CD14-positive monocyte (primary cell): ENCODE data around the gene FLOT1. TPM values are rescaled to one million over a fixed set of nuclear protein-coding genes. Genes with fewer than 3 reads are reported as not detected.

Source experiments
- DNase-seq, 3 donors: peaks; one replicate each; pipeline ENCODE4 v3.0.0-alpha.2; 2011 to 2022
- H2AFZ ChIP-seq: 2 replicates; pipeline ENCODE4 v1.6.0; 2012; ENCODE audit warnings: mild to moderate bottlenecking, low read depth, low read length, inconsistent platforms; ENCODE audit not compliant: insufficient read depth, poor library complexity, severe bottlenecking
- H3K27ac ChIP-seq, 2 donors: 1 replicate in 1 of 2; 2 replicates in 1 of 2; pipeline ENCODE4 v1.5.1; 2012 to 2013; ENCODE audit warnings: low read length in 2 of 2, control low read depth in 1 of 2, inconsistent platforms in 1 of 2, low read depth in 1 of 2, mild to moderate bottlenecking in 1 of 2
- H3K27me3 ChIP-seq, 2 donors: one replicate each; pipeline versions ENCODE4 v1.6.0 to v1.6.1; 2011 to 2013; ENCODE audit warnings: low read length in 2 of 2; ENCODE audit not compliant: control insufficient read depth in 2 of 2, insufficient read depth in 2 of 2
- H3K36me3 ChIP-seq, 2 donors: replicated peaks in 1 of 2; 1 replicate in 1 of 2; 2 replicates in 1 of 2; pipeline versions ENCODE4 v1.5.1 to v1.6.1; 2012 to 2013; ENCODE audit warnings: low read length in 2 of 2, control low read depth in 1 of 2, inconsistent platforms in 1 of 2, mild to moderate bottlenecking in 1 of 2; ENCODE audit not compliant: insufficient read depth in 2 of 2, control insufficient read depth in 1 of 2
- H3K4me1 ChIP-seq, 2 donors: 1 replicate in 1 of 2; 2 replicates in 1 of 2; pipeline versions ENCODE4 v1.5.1 to v1.6.1; 2012 to 2013; ENCODE audit warnings: low read length in 2 of 2, control low read depth in 1 of 2, inconsistent platforms in 1 of 2, mild to moderate bottlenecking in 1 of 2, moderate library complexity in 1 of 2; ENCODE audit not compliant: insufficient read depth in 2 of 2, control insufficient read depth in 1 of 2
- H3K4me2 ChIP-seq: replicated peaks from 2 replicates; pipeline ENCODE3; 2012; ENCODE audit warnings: low read length, moderate library complexity, mild to moderate bottlenecking; ENCODE audit not compliant: poor library complexity, severe bottlenecking; ENCODE audit errors: extremely low read depth
- H3K4me3 ChIP-seq, 3 experiments: fragments of 200-600 bp in 1 of 3; sonication (generic) in 1 of 3; replicated peaks in 1 of 3; 1 replicate in 2 of 3; 2 replicates in 1 of 3; pipeline ENCODE4 v1.5.1; 2011 to 2013; ENCODE audit warnings: low read length in 3 of 3, mild to moderate bottlenecking in 3 of 3, control low read depth in 2 of 3, low read depth in 2 of 3, inconsistent platforms in 1 of 3, moderate library complexity in 1 of 3
- H3K79me2 ChIP-seq: 2 replicates; pipeline ENCODE4 v1.6.0; 2012; ENCODE audit warnings: mild to moderate bottlenecking, control low read depth, inconsistent platforms, low read length, moderate library complexity; ENCODE audit not compliant: insufficient read depth
- H3K9ac ChIP-seq: 2 replicates; pipeline ENCODE4 v1.6.0; 2017; ENCODE audit warnings: low read length, mild to moderate bottlenecking; ENCODE audit not compliant: insufficient read depth, poor library complexity, severe bottlenecking
- H3K9me3 ChIP-seq, 2 donors: replicated peaks in 1 of 2; 1 replicate in 1 of 2; 2 replicates in 1 of 2; pipeline versions ENCODE4 v1.5.1 to v1.6.1; 2012 to 2013; ENCODE audit warnings: low read length in 2 of 2, control low read depth in 1 of 2; ENCODE audit not compliant: control insufficient read depth in 1 of 2, insufficient read depth in 1 of 2
- H4K20me1 ChIP-seq: 2 replicates; pipeline ENCODE4 v1.6.0; 2012; ENCODE audit warnings: mild to moderate bottlenecking, low read length, control low read depth, moderate library complexity; ENCODE audit not compliant: insufficient read depth
- H3K27ac Mint-ChIP-seq, 7 donors: one replicate each; pipeline ENCODE4 v1.8.0; 2020; ENCODE audit warnings: mild to moderate bottlenecking in 7 of 7, mixed read lengths in 7 of 7, moderate library complexity in 6 of 7, inconsistent platforms in 2 of 7
- H3K27me3 Mint-ChIP-seq, 3 donors: one replicate each; pipeline ENCODE4 v1.8.0; 2021 to 2022; ENCODE audit warnings: low read depth in 3 of 3, mild to moderate bottlenecking in 3 of 3, mixed read lengths in 3 of 3, moderate library complexity in 3 of 3, inconsistent platforms in 1 of 3
- H3K36me3 Mint-ChIP-seq, 2 donors: one replicate each; pipeline ENCODE4 v1.8.0; 2020; ENCODE audit warnings: mixed read lengths in 2 of 2, inconsistent platforms in 1 of 2, mild to moderate bottlenecking in 1 of 2
- H3K4me1 Mint-ChIP-seq: one replicate; pipeline ENCODE4 v1.8.0; 2020; ENCODE audit warnings: mild to moderate bottlenecking, mixed read lengths
- H3K4me3 Mint-ChIP-seq, 2 donors: one replicate each; pipeline ENCODE4 v1.8.0; 2020; ENCODE audit warnings: mild to moderate bottlenecking in 2 of 2, mixed read lengths in 2 of 2, moderate library complexity in 1 of 2
- H3K9me3 Mint-ChIP-seq, 7 donors: one replicate each; pipeline ENCODE4 v1.8.0; 2020 to 2022; ENCODE audit warnings: mixed read lengths in 7 of 7, mild to moderate bottlenecking in 6 of 7, moderate library complexity in 6 of 7, inconsistent platforms in 2 of 7
- WGBS: methylation state at CpG from one replicate; pipeline ENCODE4 v1.1.5; 2013; ENCODE audit warnings: missing lambda C conversion rate; ENCODE audit not compliant: insufficient coverage; 5-methylcytosine and 5-hydroxymethylcytosine counted together
- intact Hi-C, 2 donors: fragments of 100-400 bp; cut with micrococcal nuclease; formaldehyde crosslinking; loops; one replicate each; pipeline versions ENCODE4 v1.15.0 to v1.15.1; 2023
- polyA minus RNA-seq: library from RNA; depleted of rRNA, polyadenylated mRNA; stranded (reverse); fragments of >200 nt; gene quantifications from 2 replicates; pipeline ENCODE4 v1.2.3, GENCODE V29; 2012
- polyA plus RNA-seq, 3 donors: library from polyadenylated mRNA; depleted of rRNA in 1 of 3; unstranded in 2 of 3; stranded (reverse) in 1 of 3; fragments of 300-500 nt in 2 of 3; fragments of >200 nt in 1 of 3; fragmentation: Illumina TruSeq in 2 of 3; gene quantifications; 1 replicate in 2 of 3; 2 replicates in 1 of 3; pipeline ENCODE4 v1.2.3, GENCODE V29; 2012 to 2021
- total RNA-seq, 12 experiments: library from RNA in 1 of 12; stranded (reverse) in 1 of 12; fragments of 120-200 nt in 1 of 12; gene quantifications; one replicate each; pipeline ENCODE4 v1.2.4 and lab custom pipeline; 2013 to 2026; ENCODE audit warnings: mixed read lengths in 6 of 12, inconsistent platforms in 1 of 12
- TF ChIP-seq, protein P1 (sequence below): fragments of 200-600 bp; IDR thresholded peaks from one replicate; pipeline ENCODE4 v1.8.0; 2022; ENCODE audit warnings: antibody characterized with exemption, mild to moderate bottlenecking

The FLOT1 gene, protein sequence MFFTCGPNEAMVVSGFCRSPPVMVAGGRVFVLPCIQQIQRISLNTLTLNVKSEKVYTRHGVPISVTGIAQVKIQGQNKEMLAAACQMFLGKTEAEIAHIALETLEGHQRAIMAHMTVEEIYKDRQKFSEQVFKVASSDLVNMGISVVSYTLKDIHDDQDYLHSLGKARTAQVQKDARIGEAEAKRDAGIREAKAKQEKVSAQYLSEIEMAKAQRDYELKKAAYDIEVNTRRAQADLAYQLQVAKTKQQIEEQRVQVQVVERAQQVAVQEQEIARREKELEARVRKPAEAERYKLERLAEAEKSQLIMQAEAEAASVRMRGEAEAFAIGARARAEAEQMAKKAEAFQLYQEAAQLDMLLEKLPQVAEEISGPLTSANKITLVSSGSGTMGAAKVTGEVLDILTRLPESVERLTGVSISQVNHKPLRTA
- 156 TPM for total RNA-seq (2013)
- polyA plus RNA-seq (100 to 1,000 TPM; 124 to 153 (median 132) TPM), polyA minus RNA-seq (48.2 and 82.1 TPM in 2 replicates), total RNA-seq (lab: John Stamatoyannopoulos, UW) (87.3 to 211 (median 119) reads per million in 11 experiments)

DNA sequence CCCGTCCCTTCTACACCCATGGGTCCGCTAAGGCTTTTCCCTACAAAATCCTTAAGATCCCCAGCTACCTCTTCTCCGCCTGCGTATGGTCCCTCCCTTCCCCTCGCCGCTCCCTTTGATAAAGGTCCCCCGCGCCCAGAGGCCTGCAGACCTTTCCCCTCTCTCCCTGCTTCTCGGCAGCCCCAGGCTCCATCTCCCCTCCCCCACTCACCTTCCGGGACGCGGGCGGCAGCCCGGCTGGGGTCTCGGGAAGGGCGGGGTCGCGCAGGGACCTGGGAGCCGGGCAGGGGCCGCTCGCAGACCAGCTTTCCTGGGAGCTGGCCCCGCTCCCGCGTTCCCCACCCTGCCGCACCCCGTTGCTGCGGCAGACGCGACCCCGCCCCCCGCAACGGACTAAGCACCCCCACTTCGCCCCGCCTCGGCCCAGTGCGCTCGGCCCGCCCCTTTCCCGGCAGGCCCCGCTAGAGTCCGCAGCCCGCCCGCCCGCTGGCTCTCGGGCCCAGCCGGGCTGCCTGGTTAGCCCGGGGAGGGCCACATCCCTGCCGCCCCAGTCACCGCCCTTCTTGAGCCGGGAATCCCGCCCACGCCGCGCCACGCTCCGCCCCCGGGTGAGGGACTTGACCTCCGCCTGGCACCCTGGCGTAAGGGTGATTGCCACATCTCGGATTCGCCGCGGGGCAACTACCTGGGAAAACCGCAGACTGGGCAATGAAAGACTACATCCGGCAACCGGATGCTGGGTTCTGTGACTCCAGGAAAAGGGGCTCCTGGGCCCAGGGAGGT is at the start of gene FLOT1:
TSS of gene FLOT1 (minus strand) at position 372 of the 783 bp plus-strand sequence. CDS start 498 bp downstream, outside the sequence.
- DNase-seq: peak; percentile 95 to 98 (median 96)
- H3K4me1 ChIP-seq: peaks cover 22 to 49% of the 10 kb centered on the region in 2 donors
- peak within 1 kb of the TSS; percentile 64 to 87 for H3K27ac ChIP-seq
- peaks cover 43% of the 10 kb centered on the region for H3K79me2 ChIP-seq
- H3K27ac Mint-ChIP-seq: peak within 1 kb of the TSS; percentile 94 to 99 (median 97)
- H3K9ac ChIP-seq: peak within 1 kb of the TSS; percentile 84
- H2AFZ ChIP-seq: peak within 1 kb of the TSS; percentile 80
- H3K36me3 Mint-ChIP-seq: peaks cover 33 to 34% of the 10 kb centered on the region in 2 donors
- TF ChIP-seq, protein P1, sequence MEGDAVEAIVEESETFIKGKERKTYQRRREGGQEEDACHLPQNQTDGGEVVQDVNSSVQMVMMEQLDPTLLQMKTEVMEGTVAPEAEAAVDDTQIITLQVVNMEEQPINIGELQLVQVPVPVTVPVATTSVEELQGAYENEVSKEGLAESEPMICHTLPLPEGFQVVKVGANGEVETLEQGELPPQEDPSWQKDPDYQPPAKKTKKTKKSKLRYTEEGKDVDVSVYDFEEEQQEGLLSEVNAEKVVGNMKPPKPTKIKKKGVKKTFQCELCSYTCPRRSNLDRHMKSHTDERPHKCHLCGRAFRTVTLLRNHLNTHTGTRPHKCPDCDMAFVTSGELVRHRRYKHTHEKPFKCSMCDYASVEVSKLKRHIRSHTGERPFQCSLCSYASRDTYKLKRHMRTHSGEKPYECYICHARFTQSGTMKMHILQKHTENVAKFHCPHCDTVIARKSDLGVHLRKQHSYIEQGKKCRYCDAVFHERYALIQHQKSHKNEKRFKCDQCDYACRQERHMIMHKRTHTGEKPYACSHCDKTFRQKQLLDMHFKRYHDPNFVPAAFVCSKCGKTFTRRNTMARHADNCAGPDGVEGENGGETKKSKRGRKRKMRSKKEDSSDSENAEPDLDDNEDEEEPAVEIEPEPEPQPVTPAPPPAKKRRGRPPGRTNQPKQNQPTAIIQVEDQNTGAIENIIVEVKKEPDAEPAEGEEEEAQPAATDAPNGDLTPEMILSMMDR: no peak
- WGBS: 0% methylated on average over 66 of the region's 66 CpGs
- peaks cover 19 to 34% of the 10 kb centered on the region in 2 donors for H3K36me3 ChIP-seq
- H3K4me1 Mint-ChIP-seq: peaks cover 45% of the 10 kb centered on the region
- peaks cover 5 to 12% (median 5%) of the 10 kb centered on the region in 3 donors for H3K27me3 Mint-ChIP-seq
- peak within 1 kb of the TSS; percentile 99 for H3K4me3 Mint-ChIP-seq
- H3K9me3 Mint-ChIP-seq: peaks cover 0 to 3% (median 0%) of the 10 kb centered on the region in 7 donors
- intact Hi-C loops: loop anchor here (2.0 to 10.0 kb wide), 7 partner anchors 35 to 342 kb away; partner anchors contain the start of genes MRPS18B (in 1 of the 2) and PPP1R10 (in 1 of the 2)
- peak within 1 kb of the TSS; percentile 82 to 97 (median 90) for H3K4me3 ChIP-seq
- H3K9me3 ChIP-seq: no peaks in the 10 kb centered on the region
- H4K20me1 ChIP-seq: peaks cover 54% of the 10 kb centered on the region
- H3K4me2 ChIP-seq: peak within 1 kb of the TSS; percentile 96
- peaks cover 0 to 4% of the 10 kb centered on the region in 2 donors for H3K27me3 ChIP-seq
